Measurements from ENCODE around the gene SLC39A8. TPM values are rescaled to one million over a fixed set of nuclear protein-coding genes. Genes with fewer than 3 reads are reported as not detected.

The SLC39A8 gene
- polyA plus RNA-seq, 1 experiment, result 0.52 TPM

DNA sequence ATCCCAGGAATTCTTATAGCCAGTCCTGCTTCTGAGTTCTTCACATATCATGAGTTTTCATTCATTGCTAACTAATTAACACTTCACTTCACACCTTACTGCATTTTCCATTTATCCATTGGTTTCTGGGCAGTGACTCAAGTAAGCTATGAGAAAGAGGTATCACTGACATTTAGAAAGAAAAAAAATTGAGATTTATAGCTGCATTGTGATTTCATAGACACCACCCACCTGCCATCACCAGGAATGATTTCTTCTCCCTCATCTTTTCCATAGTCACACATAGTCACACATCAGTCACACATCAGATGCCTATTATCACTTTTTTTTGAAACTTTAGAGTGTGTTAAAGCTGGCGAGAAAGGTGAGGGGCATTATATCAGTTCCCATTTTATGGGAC, 121.8 kb downstream of the SLC39A8 start:
- TF ChIP-seq, protein P1, sequence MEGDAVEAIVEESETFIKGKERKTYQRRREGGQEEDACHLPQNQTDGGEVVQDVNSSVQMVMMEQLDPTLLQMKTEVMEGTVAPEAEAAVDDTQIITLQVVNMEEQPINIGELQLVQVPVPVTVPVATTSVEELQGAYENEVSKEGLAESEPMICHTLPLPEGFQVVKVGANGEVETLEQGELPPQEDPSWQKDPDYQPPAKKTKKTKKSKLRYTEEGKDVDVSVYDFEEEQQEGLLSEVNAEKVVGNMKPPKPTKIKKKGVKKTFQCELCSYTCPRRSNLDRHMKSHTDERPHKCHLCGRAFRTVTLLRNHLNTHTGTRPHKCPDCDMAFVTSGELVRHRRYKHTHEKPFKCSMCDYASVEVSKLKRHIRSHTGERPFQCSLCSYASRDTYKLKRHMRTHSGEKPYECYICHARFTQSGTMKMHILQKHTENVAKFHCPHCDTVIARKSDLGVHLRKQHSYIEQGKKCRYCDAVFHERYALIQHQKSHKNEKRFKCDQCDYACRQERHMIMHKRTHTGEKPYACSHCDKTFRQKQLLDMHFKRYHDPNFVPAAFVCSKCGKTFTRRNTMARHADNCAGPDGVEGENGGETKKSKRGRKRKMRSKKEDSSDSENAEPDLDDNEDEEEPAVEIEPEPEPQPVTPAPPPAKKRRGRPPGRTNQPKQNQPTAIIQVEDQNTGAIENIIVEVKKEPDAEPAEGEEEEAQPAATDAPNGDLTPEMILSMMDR (IDR thresholded peaks at IDR 0.05; ENCODE audit: insufficient read depth, low read depth, low read length), result no peak
- DNase-seq (ENCODE audit: low read depth), result no peak
- no peaks in the 10 kb centered on the region for H3K36me3 ChIP-seq (ENCODE audit: control insufficient read depth, insufficient read depth, low read length)
- H3K4me3 ChIP-seq (ENCODE audit: low read depth, low read length), result no peak overlapping the region
- POLR2A ChIA-PET, result no interaction called here
- CTCF ChIA-PET, result no interaction called here
- H3K27me3 ChIP-seq (ENCODE audit: control insufficient read depth, insufficient read depth, low read length), result no peaks in the 10 kb centered on the region

DNA sequence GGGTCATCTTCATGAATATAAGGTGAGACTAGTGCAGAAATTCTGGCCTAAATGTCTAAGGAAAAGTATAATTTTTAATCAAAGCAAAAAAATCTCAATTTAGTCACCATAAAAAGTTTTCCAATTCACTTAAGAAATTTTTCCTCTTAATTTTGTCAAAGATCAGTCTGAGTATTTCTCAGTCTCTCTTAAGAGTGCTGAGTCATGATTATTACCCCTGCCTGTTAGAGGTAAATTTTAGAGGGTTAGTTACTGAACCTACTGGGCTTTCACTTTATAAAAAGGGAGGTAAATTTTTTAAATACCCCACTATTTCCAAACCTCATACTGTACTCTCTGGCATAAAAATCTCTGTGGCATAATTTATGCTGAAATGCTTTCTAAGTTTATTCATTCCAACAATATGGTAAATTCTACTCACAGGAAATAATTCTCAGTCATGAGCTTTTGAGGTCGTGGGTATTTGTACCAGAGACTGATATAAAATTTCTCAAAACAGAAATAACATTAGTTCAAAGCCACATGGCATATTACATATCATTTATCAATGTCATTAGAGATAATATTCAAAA, 122.4 kb downstream of the SLC39A8 start:
- ChIA-PET POLR2A (no interaction called here), CTCF (no interaction called here)
- no peak overlapping the region for H3K4me3 ChIP-seq (ENCODE audit: low read depth, low read length)
- TF ChIP-seq, protein P1 (IDR thresholded peaks at IDR 0.05; ENCODE audit: insufficient read depth, low read depth, low read length), result no peak
- DNase-seq (ENCODE audit: low read depth), result no peak
- no peaks in the 10 kb centered on the region for H3K27me3 ChIP-seq (ENCODE audit: control insufficient read depth, insufficient read depth, low read length)
- no peaks in the 10 kb centered on the region for H3K36me3 ChIP-seq (ENCODE audit: control insufficient read depth, insufficient read depth, low read length)

DNA sequence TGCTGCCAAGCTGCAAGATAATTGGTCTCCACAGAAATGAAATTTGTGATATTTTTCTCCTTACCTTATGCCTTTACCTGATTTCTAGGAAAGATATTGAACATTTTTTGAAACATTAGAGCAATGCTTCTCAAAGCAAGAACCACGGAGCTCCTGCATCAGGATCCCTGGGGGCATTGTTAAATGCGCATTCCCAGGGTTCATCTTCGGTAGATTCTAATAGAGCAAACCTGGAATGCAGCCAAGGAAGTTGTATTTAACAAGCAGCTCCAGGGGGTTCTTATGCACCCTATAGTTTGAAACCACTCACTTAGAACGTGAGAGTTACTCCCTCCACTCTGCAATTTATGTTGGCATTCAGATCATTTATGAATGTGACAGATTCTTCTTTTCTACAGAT, 126.2 kb downstream of the SLC39A8 start:
- no peak for DNase-seq (ENCODE audit: low read depth)
- Histone ChIP-seq H3K36me3 (ENCODE audit: control insufficient read depth, insufficient read depth, low read length) (no peaks in the 10 kb centered on the region), H3K27me3 (ENCODE audit: control insufficient read depth, insufficient read depth, low read length) (no peaks in the 10 kb centered on the region), H3K4me3 (ENCODE audit: low read depth, low read length) (no peak overlapping the region)
- ChIA-PET CTCF (no interaction called here), POLR2A (no interaction called here)
- TF ChIP-seq, protein P1 (IDR thresholded peaks at IDR 0.05; ENCODE audit: insufficient read depth, low read depth, low read length), result no peak

DNA sequence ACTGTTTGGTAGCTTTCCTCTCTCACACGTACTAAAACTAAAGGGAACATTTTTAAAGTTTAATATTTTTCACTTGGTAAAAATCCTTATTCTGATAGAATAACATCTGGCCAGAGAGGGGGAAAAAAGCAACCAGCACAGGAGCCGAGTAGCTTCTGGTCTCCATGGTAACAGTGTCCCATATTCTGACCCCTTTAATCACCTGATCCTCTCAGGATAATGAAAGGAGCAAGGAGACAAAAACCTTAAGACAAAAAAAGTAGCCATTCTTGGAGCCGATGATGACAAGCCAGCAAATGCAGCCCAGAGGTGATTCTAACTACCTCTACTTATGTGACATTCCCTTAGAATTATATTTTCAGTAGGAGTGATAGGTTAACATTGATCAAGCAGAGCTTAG, 126.6 kb downstream of the SLC39A8 start:
- CTCF ChIA-PET, result no interaction called here
- TF ChIP-seq, protein P1 (IDR thresholded peaks at IDR 0.05; ENCODE audit: insufficient read depth, low read depth, low read length), result no peak

DNA sequence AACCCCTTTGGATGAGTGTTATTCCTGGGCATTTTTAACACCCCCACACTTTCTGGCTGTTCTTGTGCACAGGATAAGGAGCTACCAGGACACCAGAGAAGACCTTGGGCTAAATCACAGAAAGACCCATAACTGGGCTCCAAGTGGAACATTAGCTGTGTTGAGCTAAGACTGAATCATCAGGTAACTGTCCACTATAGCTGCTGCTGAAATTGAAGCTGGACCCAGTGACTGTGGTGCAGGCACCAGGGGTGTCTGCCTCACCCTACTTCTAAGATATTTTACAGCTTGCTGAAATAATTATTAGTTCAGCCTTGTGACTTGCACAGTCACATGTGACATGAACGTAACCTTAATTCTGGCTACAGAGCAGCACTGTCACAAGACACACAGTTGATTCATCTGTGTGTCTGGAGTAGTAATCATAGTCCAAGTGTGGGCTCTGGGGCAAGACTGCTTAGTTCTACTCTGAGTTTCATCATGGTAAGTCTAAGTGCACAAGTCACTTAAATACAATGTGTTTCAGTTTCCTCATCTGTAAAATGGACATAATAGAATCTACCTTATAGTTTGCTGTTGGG, 127.4 kb downstream of the SLC39A8 start:
- TF ChIP-seq, protein P1 (IDR thresholded peaks at IDR 0.05; ENCODE audit: insufficient read depth, low read depth, low read length), result no peak
- no peak for DNase-seq (ENCODE audit: low read depth)
- POLR2A ChIA-PET, result no interaction called here
- H3K36me3 ChIP-seq (ENCODE audit: control insufficient read depth, insufficient read depth, low read length), result no peaks in the 10 kb centered on the region
- H3K27me3 ChIP-seq (ENCODE audit: control insufficient read depth, insufficient read depth, low read length), result no peaks in the 10 kb centered on the region
- CTCF ChIA-PET, result no interaction called here
- no peak overlapping the region for H3K4me3 ChIP-seq (ENCODE audit: low read depth, low read length)

More for the DNA sequence above, 126.6 kb downstream of the SLC39A8 start:
- POLR2A ChIA-PET, result no interaction called here
- Histone ChIP-seq H3K27me3 (ENCODE audit: control insufficient read depth, insufficient read depth, low read length) (no peaks in the 10 kb centered on the region), H3K4me3 (ENCODE audit: low read depth, low read length) (no peak overlapping the region), H3K36me3 (ENCODE audit: control insufficient read depth, insufficient read depth, low read length) (no peaks in the 10 kb centered on the region)
- DNase-seq (ENCODE audit: low read depth), result no peak
